Measurements from ENCODE around the gene ANKRD7.

Gene ANKRD7, protein sequence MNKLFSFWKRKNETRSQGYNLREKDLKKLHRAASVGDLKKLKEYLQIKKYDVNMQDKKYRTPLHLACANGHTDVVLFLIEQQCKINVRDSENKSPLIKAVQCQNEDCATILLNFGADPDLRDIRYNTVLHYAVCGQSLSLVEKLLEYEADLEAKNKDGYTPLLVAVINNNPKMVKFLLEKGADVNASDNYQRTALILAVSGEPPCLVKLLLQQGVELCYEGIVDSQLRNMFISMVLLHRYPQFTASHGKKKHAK

DNA sequence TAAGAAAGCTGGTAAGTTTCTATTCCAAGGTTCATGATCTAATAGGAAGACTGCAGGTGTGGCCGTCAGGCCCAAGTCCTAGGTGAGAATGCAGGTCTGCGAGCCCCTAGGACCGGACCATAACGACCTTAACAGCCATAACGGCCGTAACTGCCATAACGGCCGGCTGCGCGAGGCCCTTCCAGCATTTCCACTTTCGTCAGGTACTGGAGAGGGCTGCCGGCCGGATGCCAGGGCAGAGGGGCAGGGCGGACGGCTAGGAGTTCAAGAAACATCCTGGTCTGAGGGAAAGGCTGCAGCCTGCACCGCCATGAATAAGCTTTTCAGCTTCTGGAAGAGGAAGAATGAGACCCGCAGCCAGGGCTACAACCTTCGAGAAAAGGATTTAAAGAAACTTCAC, at the start of gene ANKRD7:
Gene ANKRD7, plus strand, starts transcription at position 184 of the 400 bp plus-strand sequence. Its CDS starts 127 bp downstream, at position 311.
- no peak for DNase-seq (ENCODE audit: low read depth in 2 of 2)

DNA sequence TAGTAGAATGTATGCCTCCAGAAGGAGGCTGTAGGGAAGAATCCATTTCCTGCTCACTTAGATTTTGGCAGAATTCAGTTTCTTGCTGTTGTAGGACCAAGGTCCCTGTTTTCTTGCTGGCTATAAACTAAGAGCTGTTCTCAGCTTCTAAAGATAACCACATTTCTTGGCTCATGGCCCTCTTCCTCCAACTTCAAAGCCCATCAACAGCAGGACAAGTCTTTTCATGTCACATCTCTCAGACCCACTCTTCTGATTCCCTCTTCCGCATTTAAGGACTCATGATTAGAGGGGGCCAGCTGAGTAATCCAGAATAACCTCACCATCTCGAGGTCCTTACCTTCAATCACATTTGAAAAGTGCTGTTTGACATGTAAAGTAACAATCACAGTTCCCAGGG, 48.8 kb upstream of the ANKRD7 start:
- no peak for DNase-seq (ENCODE audit: low read depth in 2 of 2)

DNA sequence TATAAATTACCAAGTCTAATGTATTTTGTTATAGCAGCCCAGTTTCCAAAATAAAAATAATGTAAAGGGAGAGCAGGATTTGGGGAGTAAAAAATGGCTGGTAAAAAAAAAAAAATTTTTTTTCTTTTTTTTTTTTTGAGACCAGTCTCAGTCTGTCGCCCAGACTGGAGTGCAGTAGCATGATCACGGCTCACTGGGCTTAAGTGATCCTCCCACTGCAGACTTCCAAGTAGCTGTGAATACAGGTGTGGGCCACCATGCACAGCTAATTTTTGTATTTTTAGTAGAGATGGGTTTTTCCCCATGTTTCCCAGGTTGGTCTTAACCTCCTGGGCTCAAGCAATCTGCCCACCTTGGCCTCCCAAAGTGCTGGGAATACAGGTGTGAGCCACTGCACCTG, 45.3 kb upstream of the ANKRD7 start:
- DNase-seq (ENCODE audit: low read depth in 2 of 2), result no peak

DNA sequence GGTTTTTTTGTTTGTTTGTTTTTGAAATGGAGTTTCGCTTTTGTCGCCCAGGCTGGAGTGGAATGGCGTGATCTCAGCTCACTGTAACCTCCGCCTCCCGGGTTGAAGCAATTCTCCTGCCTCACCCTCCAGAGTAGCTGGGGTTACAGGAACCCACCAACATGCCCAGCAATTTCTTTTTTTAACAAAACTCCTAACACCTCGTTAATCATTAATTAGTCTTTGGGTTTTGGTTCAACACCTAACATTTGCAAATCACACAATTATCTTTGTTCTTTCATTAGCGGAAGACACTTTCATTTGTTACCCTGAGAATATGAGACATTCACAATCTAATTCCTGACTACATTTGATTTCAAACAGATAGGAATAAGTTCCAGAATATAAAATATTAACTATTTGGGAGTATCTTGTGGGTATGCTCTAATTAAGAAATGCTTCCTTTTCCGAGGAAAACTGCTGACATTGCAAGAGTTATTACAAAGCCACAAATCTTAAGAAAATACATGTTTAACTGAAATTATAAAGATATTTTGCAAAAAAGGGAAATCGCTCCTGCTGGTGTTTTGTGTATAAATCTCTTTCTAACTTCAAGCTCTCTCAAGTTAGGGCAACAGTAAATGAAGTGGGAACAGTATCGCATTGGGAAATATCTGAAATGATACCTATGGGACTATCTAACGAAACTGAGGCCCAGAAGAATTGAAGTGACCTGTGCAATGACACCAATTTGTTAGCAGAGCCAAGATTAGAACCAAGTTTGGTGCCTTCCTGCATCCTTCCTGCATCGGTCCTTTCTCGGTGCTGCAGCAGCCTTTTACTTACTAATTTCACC, 41.7 kb upstream of the ANKRD7 start:
- DNase-seq (ENCODE audit: low read depth in 2 of 2), result no peak

- no peak for DNase-seq (ENCODE audit: low read depth in 2 of 2)
Observed at GRCh38 chr7:118183428-118183785, 41.1 kb upstream of the ANKRD7 start.

DNA sequence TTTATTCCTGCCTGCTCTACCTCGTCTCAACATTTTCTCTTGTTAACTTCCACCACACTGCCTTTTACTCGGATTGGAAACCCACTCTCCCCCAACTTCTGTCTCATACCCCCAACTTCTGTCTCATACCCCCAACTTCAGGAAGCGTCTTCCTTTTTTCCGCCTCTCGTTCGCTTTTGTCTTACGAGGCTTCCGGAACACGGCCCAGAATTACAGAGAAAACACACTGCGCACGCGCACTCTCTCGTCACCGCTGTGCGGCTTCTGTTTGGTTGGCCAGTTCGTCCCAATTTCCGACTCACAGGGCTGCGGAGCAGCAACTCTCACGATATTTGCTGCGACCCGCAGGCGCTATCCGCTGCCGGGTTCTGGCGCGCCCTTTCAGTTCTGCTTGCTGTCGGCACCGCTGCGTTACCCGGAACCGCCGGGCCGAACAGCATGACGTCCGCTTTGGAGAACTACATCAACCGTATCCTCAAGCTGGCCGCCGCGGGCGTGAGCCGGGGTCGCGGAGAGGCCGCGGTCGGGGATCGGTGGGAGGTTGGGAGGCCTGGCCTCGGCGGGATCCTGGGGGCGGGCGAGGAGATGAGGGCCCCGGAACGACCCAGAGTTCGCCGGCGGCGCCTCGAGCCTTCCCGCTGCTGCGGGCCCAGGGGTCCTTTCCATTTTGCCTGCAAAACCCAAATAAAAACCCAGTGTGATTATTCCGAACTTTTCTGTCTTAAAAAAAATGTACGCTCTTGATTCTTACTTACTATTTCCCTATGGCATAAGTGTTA, 40.5 kb upstream of the ANKRD7 start, which contains the start of gene LSM8:
Gene LSM8, plus strand, starts transcription at position 379 of the 779 bp plus-strand sequence. Its CDS starts 60 bp downstream, at position 439.
- DNase-seq (ENCODE audit: low read depth in 2 of 2), result peak; percentile 95 to 96

- no peak for DNase-seq (ENCODE audit: low read depth in 2 of 2)
Observed at GRCh38 chr7:118184565-118184940, 40.0 kb upstream of the ANKRD7 start.

GRCh38 chr7:118185163-118185860, 39.2 kb upstream of the ANKRD7 start:
- no peak for DNase-seq (ENCODE audit: low read depth in 2 of 2)

DNA sequence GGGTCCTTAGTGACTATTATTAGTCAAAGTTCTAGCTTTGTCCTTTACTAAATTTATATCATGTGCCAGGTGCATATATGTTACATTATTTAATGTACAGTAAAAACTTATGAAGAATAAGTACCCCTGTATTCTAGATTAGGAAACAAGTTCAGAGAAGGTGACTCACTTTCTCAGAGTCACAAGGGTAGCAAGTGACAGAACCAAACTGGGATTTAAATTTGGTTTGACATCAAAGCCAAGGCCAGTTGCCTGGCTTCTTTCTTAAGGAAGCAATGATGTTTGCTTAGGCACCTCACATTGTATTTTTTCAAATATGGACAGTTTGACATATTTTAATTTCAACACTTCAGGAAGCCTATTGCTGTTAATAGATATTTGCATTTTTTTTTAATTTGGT, 38.0 kb upstream of the ANKRD7 start:
- DNase-seq (ENCODE audit: low read depth in 2 of 2), result no peak

- DNase-seq (ENCODE audit: low read depth in 2 of 2), result no peak
Observed at GRCh38 chr7:118194571-118194970, 29.9 kb upstream of the ANKRD7 start.

DNA sequence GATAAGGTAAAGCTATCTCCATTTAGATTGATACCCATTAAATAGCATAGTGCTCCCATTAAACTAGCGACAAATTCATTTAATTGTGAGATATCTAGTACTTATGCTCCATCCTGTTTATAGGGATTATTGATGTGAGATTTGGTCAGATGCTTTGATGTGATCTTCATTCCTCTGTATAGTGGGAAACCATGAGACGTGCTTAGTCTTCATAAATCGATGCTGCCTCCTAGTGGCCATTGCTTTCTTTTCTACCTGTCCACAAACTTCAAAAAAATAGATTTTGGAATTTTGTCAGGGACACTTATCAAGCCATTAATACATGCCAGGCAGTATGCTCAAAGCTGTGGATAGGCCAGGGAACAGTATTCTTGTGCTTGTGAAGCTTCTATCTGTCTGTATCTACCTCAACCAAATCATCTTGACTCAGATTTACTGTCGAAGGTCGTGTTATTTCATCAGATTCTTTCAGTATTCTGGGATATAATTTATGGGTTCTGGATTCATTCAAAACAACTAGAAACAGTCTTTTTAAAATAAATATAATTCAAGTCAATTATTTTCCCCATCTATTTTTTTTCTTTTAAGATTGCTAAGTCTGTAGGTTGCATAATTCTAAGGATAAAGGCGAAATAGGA, 28.5 kb upstream of the ANKRD7 start:
- no peak for DNase-seq (ENCODE audit: low read depth in 2 of 2)

- no peak for DNase-seq (ENCODE audit: low read depth in 2 of 2)
Observed at GRCh38 chr7:118202061-118202460, 22.4 kb upstream of the ANKRD7 start.

DNA sequence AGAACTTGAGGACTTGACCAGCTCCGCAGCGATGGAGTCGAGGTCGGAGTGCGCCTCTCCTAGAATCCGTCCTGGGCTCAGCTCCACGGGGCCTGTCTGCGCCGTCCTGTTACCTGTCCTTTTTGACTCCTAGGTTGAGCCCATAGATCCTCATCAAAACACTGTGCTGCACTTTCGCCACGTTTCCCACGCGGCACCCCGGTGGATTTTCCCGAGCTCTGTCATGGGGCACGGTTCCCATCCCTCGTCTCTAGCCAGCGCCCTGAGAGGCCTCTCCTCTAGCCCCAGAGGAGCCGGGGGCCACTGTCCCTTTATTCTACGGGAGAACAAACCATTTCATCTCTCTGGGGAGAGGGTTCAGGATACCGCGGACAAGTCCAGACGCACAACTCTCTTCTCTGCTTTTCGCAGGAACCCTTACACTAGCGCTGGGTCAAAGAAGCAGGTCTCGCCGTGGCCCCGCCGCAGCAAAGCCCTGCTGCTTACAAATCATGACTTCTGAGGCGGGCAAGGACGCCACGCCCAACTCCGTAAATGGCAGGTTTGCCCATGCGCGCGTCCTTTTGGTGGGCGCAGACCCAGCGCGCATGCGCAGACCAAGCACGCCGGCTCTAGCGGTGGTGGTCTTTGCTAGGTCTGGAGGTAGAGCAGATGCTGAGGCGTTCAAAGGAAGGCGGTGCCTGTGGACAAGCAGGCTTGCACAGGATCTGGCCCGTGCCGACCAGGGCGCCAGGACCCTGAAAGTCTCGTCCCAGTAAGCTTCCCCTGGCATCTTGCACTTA, 10.3 kb upstream of the ANKRD7 start:
- DNase-seq (ENCODE audit: low read depth in 2 of 2), result peak; percentile 62 to 71

DNA sequence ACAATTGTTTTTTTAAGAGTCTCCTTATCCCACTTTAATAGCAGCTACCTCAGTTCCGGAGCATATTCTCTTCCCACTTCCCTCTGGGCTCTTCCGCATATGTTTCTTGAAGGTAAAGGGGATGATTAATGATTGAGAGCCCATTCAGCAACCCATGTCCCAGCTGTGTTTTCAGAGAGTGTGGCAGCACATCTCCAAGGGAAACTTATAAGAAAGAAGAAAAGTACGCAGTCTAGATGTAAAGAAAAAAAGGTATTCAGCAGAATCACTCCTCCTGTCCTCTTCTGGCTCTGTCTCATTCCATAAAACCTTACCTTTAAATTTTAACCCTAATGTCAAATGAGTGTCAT, 9.7 kb upstream of the ANKRD7 start:
- no peak for DNase-seq (ENCODE audit: low read depth in 2 of 2)

GRCh38 chr7:118217210-118217619, 7.3 kb upstream of the ANKRD7 start:
- no peak for DNase-seq (ENCODE audit: low read depth in 2 of 2)

DNA sequence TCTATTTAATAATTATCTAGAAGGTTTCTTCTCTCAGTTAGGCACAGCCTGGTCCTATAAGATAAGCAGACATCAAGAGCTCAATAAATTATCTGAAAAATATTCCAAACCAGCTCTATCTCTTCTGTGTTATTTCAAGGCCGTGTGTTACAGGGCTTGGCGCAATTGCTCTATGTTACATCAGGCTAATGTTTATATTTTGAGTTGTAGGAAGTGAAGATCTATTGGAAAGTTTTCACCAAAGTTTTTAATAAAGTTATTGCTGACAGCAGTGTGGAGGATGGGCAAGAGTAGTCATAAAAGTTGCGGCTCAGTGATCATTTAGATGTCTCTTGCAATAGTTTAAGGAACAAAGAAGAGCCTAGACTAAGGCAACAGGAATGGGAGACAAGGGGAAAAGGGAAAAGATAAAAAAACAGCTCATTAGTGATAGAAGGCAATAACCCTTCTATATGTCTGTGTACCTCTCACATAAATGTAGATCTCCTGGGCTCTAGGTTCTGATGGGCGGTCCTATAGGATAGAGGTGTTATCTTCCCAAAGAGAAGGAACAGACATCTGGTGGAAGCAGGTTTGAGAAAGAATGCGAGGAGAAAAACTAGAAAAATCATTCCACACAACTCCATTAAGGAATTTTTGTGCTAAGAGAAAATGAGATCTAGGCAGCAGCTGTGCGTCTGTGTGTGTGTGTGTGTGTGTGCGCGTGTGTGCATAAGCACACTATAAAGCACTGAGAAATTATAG, 5.9 kb upstream of the ANKRD7 start:
- no peak for DNase-seq (ENCODE audit: low read depth in 2 of 2)

DNA sequence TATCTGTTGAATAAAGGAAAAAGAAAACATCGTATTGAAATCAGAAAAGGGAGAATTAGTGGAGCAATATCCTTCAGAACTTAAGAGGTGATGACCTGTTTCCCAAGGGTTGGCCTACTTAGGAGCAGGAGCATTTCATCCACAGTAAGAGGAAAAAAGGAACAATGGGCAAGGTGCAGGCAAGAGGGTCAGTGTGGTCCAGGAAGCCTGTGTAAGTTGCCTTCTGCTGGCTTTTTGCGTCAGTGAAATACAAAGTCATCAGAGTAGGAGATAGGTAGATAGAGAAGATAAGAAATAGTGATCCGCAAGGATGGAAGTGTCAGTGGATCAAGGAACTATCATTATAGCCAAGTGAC, 5.4 kb upstream of the ANKRD7 start:
- DNase-seq (ENCODE audit: low read depth in 2 of 2), result no peak

DNA sequence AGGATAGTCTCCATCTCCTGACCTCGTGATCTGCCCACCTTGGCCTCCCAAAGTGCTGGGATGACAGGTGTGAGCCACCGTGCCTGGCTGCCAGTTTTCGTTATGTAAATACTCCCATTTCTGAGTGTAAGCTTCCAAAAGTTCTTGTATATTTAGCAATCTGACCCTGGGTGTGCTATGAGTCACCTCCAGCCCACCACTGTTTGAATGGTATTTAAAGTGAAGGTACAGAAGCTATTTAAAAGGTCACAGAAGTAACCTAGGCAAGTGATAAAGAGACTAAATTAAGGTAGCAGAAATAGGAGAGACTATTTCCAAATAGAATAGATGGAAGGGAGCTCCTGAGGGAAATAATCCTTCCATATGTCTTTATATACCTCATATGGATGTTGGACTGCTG, 3.9 kb upstream of the ANKRD7 start:
- DNase-seq (ENCODE audit: low read depth in 2 of 2), result no peak

DNA sequence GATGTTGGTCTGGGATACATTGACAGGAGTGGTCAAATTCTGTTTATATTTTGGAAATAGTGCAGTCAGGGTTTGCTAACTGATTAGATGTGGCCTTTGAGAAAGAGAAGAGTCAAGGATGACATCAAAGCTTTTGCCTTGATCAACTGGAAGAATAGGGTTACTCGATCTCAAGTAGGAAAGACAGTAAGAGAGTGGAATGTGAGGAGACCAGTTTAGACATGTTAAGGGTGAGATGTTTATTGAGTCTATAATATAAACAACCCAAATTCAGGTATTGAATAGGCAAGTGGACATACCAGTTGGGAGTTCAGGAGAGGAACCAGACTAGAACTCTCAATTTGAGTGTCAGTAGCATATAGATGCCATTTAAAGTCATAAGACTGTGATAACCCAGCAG, 1.9 kb upstream of the ANKRD7 start:
- no peak for DNase-seq (ENCODE audit: low read depth in 2 of 2)

- DNase-seq (ENCODE audit: low read depth in 2 of 2), result no peak
Observed at GRCh38 chr7:118232837-118233236, 8.3 kb downstream of the ANKRD7 start.

Data from stimulated activated CD8-positive, alpha-beta memory T cell treated with anti-CD3 and anti-CD28 coated beads, Interleukin-2, amount 100 ng/mL, for 1 hour (primary cell).